SK-N-SH (cell line): ENCODE results near the gene VPS26B. TPM values are rescaled to one million over a fixed set of nuclear protein-coding genes. Genes with fewer than 3 reads are reported as not detected.

Source experiments
- CTCF ChIA-PET: fragments of 300-600, 350-600 bp; formaldehyde crosslinking; extraction: SDS; loops from one replicate; lab custom pipeline; 2021; lab: Yijun Ruan, JAX
- POLR2A ChIA-PET: fragments of 350-600 bp; sonication (Branson Sonifier 250); formaldehyde crosslinking; extraction: SDS; loops from one replicate; lab custom pipeline; 2020; ENCODE audit warnings: antibody characterized with exemption, inconsistent platforms; lab: Yijun Ruan, JAX
- DNase-seq: peaks from one replicate; pipeline ENCODE4 v3.0.0; 2012
- H2AFZ ChIP-seq: fragments of 200-600 bp; sonication (generic); 2 replicates; pipeline ENCODE4 v1.8.1; 2016; ENCODE audit warnings: antibody characterized with exemption, mild to moderate bottlenecking, low read depth
- H3F3A ChIP-seq: fragments of 200-600 bp; sonication (generic); replicated peaks from 2 replicates; pipeline ENCODE3; 2016; ENCODE audit warnings: antibody characterized with exemption, mild to moderate bottlenecking; ENCODE audit not compliant: insufficient read depth
- H3K27ac ChIP-seq, 2 experiments: fragments of 200-500 bp in 1 of 2; fragments of 200-600 bp in 1 of 2; sonication (Bioruptor generic) in 1 of 2; sonication (generic), shearing (Covaris generic) in 1 of 2; 2 replicates each; pipeline versions ENCODE4 v1.5.1 to v1.6.1; 2014 to 2016; ENCODE audit warnings: low read depth in 2 of 2, inconsistent platforms in 1 of 2, low read length in 1 of 2, mild to moderate bottlenecking in 1 of 2, mixed read lengths in 1 of 2
- H3K27me3 ChIP-seq: fragments of 200-600 bp; sonication (generic), shearing (Covaris generic); 2 replicates; pipeline ENCODE4 v1.6.1; 2016; ENCODE audit warnings: mixed run types; ENCODE audit not compliant: insufficient read depth
- H3K36me3 ChIP-seq, 2 experiments: fragments of 200-500 bp in 1 of 2; fragments of 200-600 bp in 1 of 2; sonication (Bioruptor generic) in 1 of 2; sonication (generic) in 1 of 2; replicated peaks in 1 of 2; 2 replicates each; pipeline versions ENCODE3 to v1.5.1; 2014 to 2016; ENCODE audit warnings: low read length in 1 of 2, mild to moderate bottlenecking in 1 of 2; ENCODE audit not compliant: insufficient read depth in 2 of 2, control insufficient read depth in 1 of 2
- H3K4me1 ChIP-seq, 2 experiments: fragments of 200-500 bp in 1 of 2; fragments of 200-600 bp in 1 of 2; sonication (Bioruptor generic) in 1 of 2; sonication (generic), shearing (Covaris generic) in 1 of 2; 2 replicates each; pipeline versions ENCODE4 v1.5.1 to v1.6.1; 2014 to 2016; ENCODE audit warnings: low read depth in 1 of 2, low read length in 1 of 2, mixed run types in 1 of 2; ENCODE audit not compliant: insufficient read depth in 2 of 2, control insufficient read depth in 1 of 2
- H3K4me2 ChIP-seq: fragments of 200-600 bp; sonication (generic), shearing (Covaris generic); 2 replicates; pipeline ENCODE4 v1.6.1; 2017; ENCODE audit warnings: mixed run types
- H3K4me3 ChIP-seq, 2 experiments: fragments of 200-500 bp in 1 of 2; fragments of 200-600 bp in 1 of 2; sonication (Bioruptor generic) in 1 of 2; sonication (generic), shearing (Covaris generic) in 1 of 2; 2 replicates each; pipeline versions ENCODE4 v1.5.1 to v1.8.1; 2014 to 2016; ENCODE audit warnings: low read depth in 2 of 2, inconsistent platforms in 1 of 2, low read length in 1 of 2, mild to moderate bottlenecking in 1 of 2, mixed read lengths in 1 of 2, moderate library complexity in 1 of 2
- H3K79me2 ChIP-seq: fragments of 200-600 bp; sonication (generic); 2 replicates; pipeline ENCODE4 v1.8.1; 2017; ENCODE audit warnings: mild to moderate bottlenecking; ENCODE audit not compliant: insufficient read depth
- H3K9ac ChIP-seq: fragments of 200-600 bp; sonication (generic); 2 replicates; pipeline ENCODE4 v1.6.1; 2017; ENCODE audit warnings: mixed run types
- H3K9me2 ChIP-seq: fragments of 200-600 bp; sonication (generic); 2 replicates; pipeline ENCODE4 v1.6.1; 2017; ENCODE audit warnings: mixed run types
- H3K9me3 ChIP-seq: fragments of 200-600 bp; sonication (generic); 2 replicates; pipeline ENCODE4 v1.6.1; 2017; ENCODE audit warnings: mixed run types, mild to moderate bottlenecking, moderate library complexity
- H4K20me1 ChIP-seq: fragments of 200-600 bp; sonication (generic); 2 replicates; pipeline ENCODE4 v1.6.1; 2017; ENCODE audit warnings: mild to moderate bottlenecking, mixed run types; ENCODE audit not compliant: insufficient read depth
- CTCF ChIP-seq: fragments of 200-600 bp; sonication (generic); IDR thresholded peaks from 2 replicates; pipeline ENCODE4 v1.6.1; 2017; ENCODE audit warnings: antibody characterized with exemption, mild to moderate bottlenecking, moderate library complexity
- EZH2phosphoT487 ChIP-seq: fragments of 200-600 bp; sonication (generic); IDR thresholded peaks from 2 replicates; pipeline ENCODE4 v1.6.1; 2017; ENCODE audit warnings: low read depth, mixed run types, mild to moderate bottlenecking, antibody characterized with exemption, moderate library complexity, borderline replicate concordance
- FOSL2 ChIP-seq: IDR thresholded peaks from 2 replicates; pipeline ENCODE4 v1.4.0; 2012; ENCODE audit warnings: low read depth, mild to moderate bottlenecking, moderate library complexity, borderline replicate concordance
- IRF3 ChIP-seq: fragments of 150-350 bp; IDR thresholded peaks from 2 replicates; pipeline ENCODE4 v1.6.1; 2016; ENCODE audit warnings: mild to moderate bottlenecking, low read depth, low read length
- MAX ChIP-seq: IDR thresholded peaks from 2 replicates; pipeline ENCODE4 v1.4.0; 2012; ENCODE audit warnings: low read depth
- RXRA ChIP-seq: IDR thresholded peaks from 2 replicates; pipeline ENCODE4 v1.4.0; 2012; ENCODE audit warnings: low read depth, mild to moderate bottlenecking, borderline replicate concordance
- SMC3 ChIP-seq: IDR thresholded peaks from 2 replicates; pipeline ENCODE4 v1.6.1; 2012; ENCODE audit warnings: low read depth, low read length, improper control_type of control experiment
- YY1 ChIP-seq: IDR thresholded peaks from 2 replicates; pipeline ENCODE4 v1.4.0; 2012; ENCODE audit warnings: low read depth, mild to moderate bottlenecking
- WGBS: methylation state at CpG from one replicate; pipeline ENCODE4 v1.1.6; 2017; ENCODE audit warnings: low lambda C conversion rate; 5-methylcytosine and 5-hydroxymethylcytosine counted together
- polyA plus RNA-seq, 3 experiments: library from polyadenylated mRNA; depleted of rRNA; stranded (reverse); fragments of >200 nt; gene quantifications; 2 replicates each; pipeline ENCODE4 v1.2.3, GENCODE V29; 2012
- TF ChIP-seq, protein P1 (sequence below): IDR thresholded peaks from 2 replicates; pipeline ENCODE4 v1.6.1; 2012; ENCODE audit warnings: mild to moderate bottlenecking, low read depth, low read length, moderate library complexity
- TF ChIP-seq, protein P2 (sequence below): IDR thresholded peaks from 2 replicates; pipeline ENCODE4; 2012

VPS26B gene
- polyA plus RNA-seq, 1 of the 3 experiments (the other 2 are of a cell fraction), result 53.0 TPM

DNA sequence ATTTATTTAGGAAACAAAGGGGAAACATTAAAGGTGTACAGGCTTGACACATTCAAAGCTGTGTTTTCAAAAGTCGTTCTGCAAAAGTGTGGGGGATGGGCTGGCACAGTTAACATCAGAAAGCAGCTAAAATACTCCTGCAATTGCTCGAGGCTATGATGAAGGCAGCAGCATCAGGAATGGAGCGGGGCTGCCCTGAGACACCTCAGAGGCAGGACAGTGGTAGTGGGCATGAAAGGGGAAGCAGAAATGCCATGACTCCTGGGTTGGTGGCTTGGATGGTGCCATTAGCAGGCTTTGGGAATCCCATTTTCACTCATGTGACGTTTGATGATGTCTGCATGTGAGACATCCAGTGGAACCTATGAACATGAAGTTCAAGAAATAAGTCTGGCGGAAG is 1.4 kb upstream of the VPS26B start:
- Histone ChIP-seq H3F3A (no peaks in the 10 kb centered on the region), H2AFZ (peak overlapping the region; percentile 69; the same call in 1 of the 2 replicates), H3K4me3 (peak overlapping the region; percentile 79 to 94), H3K9ac (peak overlapping the region; percentile 65; the same call in 1 of the 2 replicates), H3K9me2 (no peaks in the 10 kb centered on the region), H3K79me2 (peaks cover 76% of the 10 kb centered on the region), H3K27me3 (no peaks in the 10 kb centered on the region), H3K9me3 (no peaks in the 10 kb centered on the region), H3K36me3 (peaks cover 23 to 25% of the 10 kb centered on the region in 2 experiments), H4K20me1 (peaks cover 4% of the 10 kb centered on the region), H3K4me2 (peak overlapping the region; percentile 88), H3K4me1 (peaks cover 6 to 26% of the 10 kb centered on the region in 2 experiments; a peak in 3 of 4 replicates), H3K27ac (no peak overlapping the region)
- WGBS, result 1% methylated on average over 5 of the region's 5 CpGs
- DNase-seq, result no peak
- TF ChIP-seq RXRA (no peak), CTCF (no peak), FOSL2 (no peak), SMC3 (no peak), IRF3 (no peak), YY1 (no peak), EZH2phosphoT487 (no peak), MAX (no peak)
- TF ChIP-seq, protein P1, sequence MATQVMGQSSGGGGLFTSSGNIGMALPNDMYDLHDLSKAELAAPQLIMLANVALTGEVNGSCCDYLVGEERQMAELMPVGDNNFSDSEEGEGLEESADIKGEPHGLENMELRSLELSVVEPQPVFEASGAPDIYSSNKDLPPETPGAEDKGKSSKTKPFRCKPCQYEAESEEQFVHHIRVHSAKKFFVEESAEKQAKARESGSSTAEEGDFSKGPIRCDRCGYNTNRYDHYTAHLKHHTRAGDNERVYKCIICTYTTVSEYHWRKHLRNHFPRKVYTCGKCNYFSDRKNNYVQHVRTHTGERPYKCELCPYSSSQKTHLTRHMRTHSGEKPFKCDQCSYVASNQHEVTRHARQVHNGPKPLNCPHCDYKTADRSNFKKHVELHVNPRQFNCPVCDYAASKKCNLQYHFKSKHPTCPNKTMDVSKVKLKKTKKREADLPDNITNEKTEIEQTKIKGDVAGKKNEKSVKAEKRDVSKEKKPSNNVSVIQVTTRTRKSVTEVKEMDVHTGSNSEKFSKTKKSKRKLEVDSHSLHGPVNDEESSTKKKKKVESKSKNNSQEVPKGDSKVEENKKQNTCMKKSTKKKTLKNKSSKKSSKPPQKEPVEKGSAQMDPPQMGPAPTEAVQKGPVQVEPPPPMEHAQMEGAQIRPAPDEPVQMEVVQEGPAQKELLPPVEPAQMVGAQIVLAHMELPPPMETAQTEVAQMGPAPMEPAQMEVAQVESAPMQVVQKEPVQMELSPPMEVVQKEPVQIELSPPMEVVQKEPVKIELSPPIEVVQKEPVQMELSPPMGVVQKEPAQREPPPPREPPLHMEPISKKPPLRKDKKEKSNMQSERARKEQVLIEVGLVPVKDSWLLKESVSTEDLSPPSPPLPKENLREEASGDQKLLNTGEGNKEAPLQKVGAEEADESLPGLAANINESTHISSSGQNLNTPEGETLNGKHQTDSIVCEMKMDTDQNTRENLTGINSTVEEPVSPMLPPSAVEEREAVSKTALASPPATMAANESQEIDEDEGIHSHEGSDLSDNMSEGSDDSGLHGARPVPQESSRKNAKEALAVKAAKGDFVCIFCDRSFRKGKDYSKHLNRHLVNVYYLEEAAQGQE, result no peak
- TF ChIP-seq, protein P2, sequence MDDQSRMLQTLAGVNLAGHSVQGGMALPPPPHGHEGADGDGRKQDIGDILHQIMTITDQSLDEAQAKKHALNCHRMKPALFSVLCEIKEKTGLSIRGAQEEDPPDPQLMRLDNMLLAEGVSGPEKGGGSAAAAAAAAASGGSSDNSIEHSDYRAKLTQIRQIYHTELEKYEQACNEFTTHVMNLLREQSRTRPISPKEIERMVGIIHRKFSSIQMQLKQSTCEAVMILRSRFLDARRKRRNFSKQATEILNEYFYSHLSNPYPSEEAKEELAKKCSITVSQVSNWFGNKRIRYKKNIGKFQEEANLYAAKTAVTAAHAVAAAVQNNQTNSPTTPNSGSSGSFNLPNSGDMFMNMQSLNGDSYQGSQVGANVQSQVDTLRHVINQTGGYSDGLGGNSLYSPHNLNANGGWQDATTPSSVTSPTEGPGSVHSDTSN, result no peak
- POLR2A ChIA-PET, result interaction anchor here (1.0 kb wide), 1 partner anchor 155 kb away, joined by 3 read pairs; no protein-coding TSS in a partner anchor
- CTCF ChIA-PET, result interaction anchor here (1.0 to 2.9 kb wide), 3 partner anchors 12 to 22 kb away, joined by 3 to 13 read pairs (median 6); no protein-coding TSS in a partner anchor
